HepG2 (cell line): ENCODE results near the gene TROAP. TPM values are rescaled to one million over a fixed set of nuclear protein-coding genes. Genes with fewer than 3 reads are reported as not detected.
A peak's percentile ranks its signal among the peaks of the same experiment; 100 is the strongest.

Source experiments
- JUN ChIP-seq: sonication (generic); formaldehyde crosslinking; IDR thresholded peaks from 2 replicates; pipeline ENCODE4 v1.4.0; 2020; ENCODE audit warnings: mild to moderate bottlenecking, missing genetic modification reagents
- KLF11 ChIP-seq: IDR thresholded peaks from 2 replicates; pipeline ENCODE4 v1.6.1; 2016; ENCODE audit warnings: missing compliant biosample characterization
- MXD4 ChIP-seq: IDR thresholded peaks from 2 replicates; pipeline ENCODE4 v1.6.1; 2016; ENCODE audit warnings: mild to moderate bottlenecking, missing biosample characterization, missing genetic modification reagents
- NFKB2 ChIP-seq: sonication (generic); formaldehyde crosslinking; IDR thresholded peaks from 2 replicates; pipeline ENCODE4 v1.4.0; 2020; ENCODE audit warnings: missing genetic modification reagents, borderline replicate concordance
- NR2F1 ChIP-seq, 2 experiments: fragments of 450-650 bp in 1 of 2; formaldehyde crosslinking in 1 of 2; IDR thresholded peaks; 2 replicates each; pipeline versions ENCODE4 v1.5.0 to v1.6.1; 2016 to 2020; ENCODE audit warnings: mild to moderate bottlenecking in 1 of 2, missing compliant biosample characterization in 1 of 2, missing genetic modification reagents in 1 of 2, moderate library complexity in 1 of 2
- PBX3 ChIP-seq: sonication (generic); formaldehyde crosslinking; IDR thresholded peaks from 2 replicates; pipeline ENCODE4 v1.8.1; 2023; ENCODE audit warnings: missing genetic modification reagents, inconsistent platforms, borderline replicate concordance
- TEF ChIP-seq: sonication (generic); formaldehyde crosslinking; IDR thresholded peaks from 2 replicates; pipeline ENCODE4 v1.5.0; 2020; ENCODE audit warnings: missing genetic modification reagents
- ZFYVE20 ChIP-seq: sonication (generic); formaldehyde crosslinking; IDR thresholded peaks from 2 replicates; pipeline ENCODE4 v1.8.0; 2023; ENCODE audit warnings: low read depth, mild to moderate bottlenecking, moderate library complexity, missing genetic modification reagents, borderline replicate concordance
- ZNF235 ChIP-seq: sonication (generic); formaldehyde crosslinking; IDR thresholded peaks from 2 replicates; pipeline ENCODE4 v1.8.1; 2023; ENCODE audit warnings: mild to moderate bottlenecking, missing genetic modification reagents, borderline replicate concordance
- ZNF260 ChIP-seq: sonication (generic); formaldehyde crosslinking; IDR thresholded peaks from 2 replicates; pipeline ENCODE4 v1.4.0; 2020; ENCODE audit warnings: missing genetic modification reagents, low read depth, mild to moderate bottlenecking, borderline replicate concordance
- polyA plus RNA-seq, 8 experiments: library from polyadenylated mRNA; depleted of rRNA in 3 of 8; stranded (reverse) in 7 of 8; unstranded in 1 of 8; fragments of >200 nt; fragmentation: Illumina TruSeq in 4 of 8; extraction: Trizol in 4 of 8; gene quantifications; 2 replicates each; pipeline versions ENCODE4 v1.2.1 to v1.2.3, GENCODE V29; 2011 to 2016; ENCODE audit warnings: low read depth in 4 of 8, missing spikeins in 1 of 8, mixed read lengths in 1 of 8; ENCODE audit not compliant: insufficient read depth in 1 of 8
- total RNA-seq, 5 experiments: library from RNA; depleted of rRNA; stranded (reverse); fragments of >200 nt; fragmentation: Illumina TruSeq; extraction: Trizol; gene quantifications; 2 replicates each; pipeline ENCODE4 v1.2.3, GENCODE V29; 2016; ENCODE audit warnings: low read depth in 1 of 5
- TF ChIP-seq, protein P1 (sequence below): sonication (generic); formaldehyde crosslinking; IDR thresholded peaks from 2 replicates; pipeline ENCODE4 v1.9.0; 2021; ENCODE audit warnings: missing genetic modification reagents, borderline replicate concordance
- TF ChIP-seq, protein P2 (sequence below): sonication (generic); formaldehyde crosslinking; IDR thresholded peaks from 2 replicates; pipeline ENCODE4 v1.5.0; 2020; ENCODE audit warnings: mild to moderate bottlenecking, missing genetic modification reagents, borderline replicate concordance
- TF ChIP-seq, protein P3 (sequence below): sonication (generic); formaldehyde crosslinking; IDR thresholded peaks from 2 replicates; pipeline ENCODE4 v1.4.0; 2020; ENCODE audit warnings: missing genetic modification reagents, borderline replicate concordance

TROAP gene
- total and polyA plus RNA-seq, 2 of the 13 experiments (the other 11 are each of a cell fraction or from before 2014, with no cell fraction given), result 22.5 to 30.9 TPM

- 0 out of 2 replicates have a peak, but pooled peaks have one; percentile 47 for TF ChIP-seq PBX3
- TF ChIP-seq, protein P1, sequence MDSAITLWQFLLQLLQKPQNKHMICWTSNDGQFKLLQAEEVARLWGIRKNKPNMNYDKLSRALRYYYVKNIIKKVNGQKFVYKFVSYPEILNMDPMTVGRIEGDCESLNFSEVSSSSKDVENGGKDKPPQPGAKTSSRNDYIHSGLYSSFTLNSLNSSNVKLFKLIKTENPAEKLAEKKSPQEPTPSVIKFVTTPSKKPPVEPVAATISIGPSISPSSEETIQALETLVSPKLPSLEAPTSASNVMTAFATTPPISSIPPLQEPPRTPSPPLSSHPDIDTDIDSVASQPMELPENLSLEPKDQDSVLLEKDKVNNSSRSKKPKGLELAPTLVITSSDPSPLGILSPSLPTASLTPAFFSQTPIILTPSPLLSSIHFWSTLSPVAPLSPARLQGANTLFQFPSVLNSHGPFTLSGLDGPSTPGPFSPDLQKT, result no peak
- TF ChIP-seq ZNF260 (CRISPR knock-in tag), result no peak
- TF ChIP-seq, protein P2, sequence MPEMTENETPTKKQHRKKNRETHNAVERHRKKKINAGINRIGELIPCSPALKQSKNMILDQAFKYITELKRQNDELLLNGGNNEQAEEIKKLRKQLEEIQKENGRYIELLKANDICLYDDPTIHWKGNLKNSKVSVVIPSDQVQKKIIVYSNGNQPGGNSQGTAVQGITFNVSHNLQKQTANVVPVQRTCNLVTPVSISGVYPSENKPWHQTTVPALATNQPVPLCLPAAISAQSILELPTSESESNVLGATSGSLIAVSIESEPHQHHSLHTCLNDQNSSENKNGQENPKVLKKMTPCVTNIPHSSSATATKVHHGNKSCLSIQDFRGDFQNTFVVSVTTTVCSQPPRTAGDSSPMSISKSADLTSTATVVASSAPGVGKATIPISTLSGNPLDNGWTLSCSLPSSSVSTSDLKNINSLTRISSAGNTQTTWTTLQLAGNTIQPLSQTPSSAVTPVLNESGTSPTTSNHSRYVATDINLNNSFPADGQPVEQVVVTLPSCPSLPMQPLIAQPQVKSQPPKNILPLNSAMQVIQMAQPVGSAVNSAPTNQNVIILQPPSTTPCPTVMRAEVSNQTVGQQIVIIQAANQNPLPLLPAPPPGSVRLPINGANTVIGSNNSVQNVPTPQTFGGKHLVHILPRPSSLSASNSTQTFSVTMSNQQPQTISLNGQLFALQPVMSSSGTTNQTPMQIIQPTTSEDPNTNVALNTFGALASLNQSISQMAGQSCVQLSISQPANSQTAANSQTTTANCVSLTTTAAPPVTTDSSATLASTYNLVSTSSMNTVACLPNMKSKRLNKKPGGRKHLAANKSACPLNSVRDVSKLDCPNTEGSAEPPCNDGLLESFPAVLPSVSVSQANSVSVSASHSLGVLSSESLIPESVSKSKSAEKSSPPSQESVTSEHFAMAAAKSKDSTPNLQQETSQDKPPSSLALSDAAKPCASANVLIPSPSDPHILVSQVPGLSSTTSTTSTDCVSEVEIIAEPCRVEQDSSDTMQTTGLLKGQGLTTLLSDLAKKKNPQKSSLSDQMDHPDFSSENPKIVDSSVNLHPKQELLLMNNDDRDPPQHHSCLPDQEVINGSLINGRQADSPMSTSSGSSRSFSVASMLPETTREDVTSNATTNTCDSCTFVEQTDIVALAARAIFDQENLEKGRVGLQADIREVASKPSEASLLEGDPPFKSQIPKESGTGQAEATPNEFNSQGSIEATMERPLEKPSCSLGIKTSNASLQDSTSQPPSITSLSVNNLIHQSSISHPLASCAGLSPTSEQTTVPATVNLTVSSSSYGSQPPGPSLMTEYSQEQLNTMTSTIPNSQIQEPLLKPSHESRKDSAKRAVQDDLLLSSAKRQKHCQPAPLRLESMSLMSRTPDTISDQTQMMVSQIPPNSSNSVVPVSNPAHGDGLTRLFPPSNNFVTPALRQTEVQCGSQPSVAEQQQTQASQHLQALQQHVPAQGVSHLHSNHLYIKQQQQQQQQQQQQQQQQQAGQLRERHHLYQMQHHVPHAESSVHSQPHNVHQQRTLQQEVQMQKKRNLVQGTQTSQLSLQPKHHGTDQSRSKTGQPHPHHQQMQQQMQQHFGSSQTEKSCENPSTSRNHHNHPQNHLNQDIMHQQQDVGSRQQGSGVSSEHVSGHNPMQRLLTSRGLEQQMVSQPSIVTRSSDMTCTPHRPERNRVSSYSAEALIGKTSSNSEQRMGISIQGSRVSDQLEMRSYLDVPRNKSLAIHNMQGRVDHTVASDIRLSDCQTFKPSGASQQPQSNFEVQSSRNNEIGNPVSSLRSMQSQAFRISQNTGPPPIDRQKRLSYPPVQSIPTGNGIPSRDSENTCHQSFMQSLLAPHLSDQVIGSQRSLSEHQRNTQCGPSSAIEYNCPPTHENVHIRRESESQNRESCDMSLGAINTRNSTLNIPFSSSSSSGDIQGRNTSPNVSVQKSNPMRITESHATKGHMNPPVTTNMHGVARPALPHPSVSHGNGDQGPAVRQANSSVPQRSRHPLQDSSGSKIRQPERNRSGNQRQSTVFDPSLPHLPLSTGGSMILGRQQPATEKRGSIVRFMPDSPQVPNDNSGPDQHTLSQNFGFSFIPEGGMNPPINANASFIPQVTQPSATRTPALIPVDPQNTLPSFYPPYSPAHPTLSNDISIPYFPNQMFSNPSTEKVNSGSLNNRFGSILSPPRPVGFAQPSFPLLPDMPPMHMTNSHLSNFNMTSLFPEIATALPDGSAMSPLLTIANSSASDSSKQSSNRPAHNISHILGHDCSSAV (CRISPR knock-in tag), result no peak
- TF ChIP-seq NR2F1 (CRISPR knock-in tag; IDR thresholded peaks at IDR 0.05), result no peak
- peak; percentile 57; the same call in 1 of the 2 replicates for TF ChIP-seq MXD4 (CRISPR knock-in tag)
- TF ChIP-seq TEF (CRISPR knock-in tag), result no peak; the same call in 1 of the 2 replicates
- no peak for TF ChIP-seq ZNF235 (CRISPR knock-in tag)
- TF ChIP-seq KLF11, result no peak
- TF ChIP-seq, protein P3, sequence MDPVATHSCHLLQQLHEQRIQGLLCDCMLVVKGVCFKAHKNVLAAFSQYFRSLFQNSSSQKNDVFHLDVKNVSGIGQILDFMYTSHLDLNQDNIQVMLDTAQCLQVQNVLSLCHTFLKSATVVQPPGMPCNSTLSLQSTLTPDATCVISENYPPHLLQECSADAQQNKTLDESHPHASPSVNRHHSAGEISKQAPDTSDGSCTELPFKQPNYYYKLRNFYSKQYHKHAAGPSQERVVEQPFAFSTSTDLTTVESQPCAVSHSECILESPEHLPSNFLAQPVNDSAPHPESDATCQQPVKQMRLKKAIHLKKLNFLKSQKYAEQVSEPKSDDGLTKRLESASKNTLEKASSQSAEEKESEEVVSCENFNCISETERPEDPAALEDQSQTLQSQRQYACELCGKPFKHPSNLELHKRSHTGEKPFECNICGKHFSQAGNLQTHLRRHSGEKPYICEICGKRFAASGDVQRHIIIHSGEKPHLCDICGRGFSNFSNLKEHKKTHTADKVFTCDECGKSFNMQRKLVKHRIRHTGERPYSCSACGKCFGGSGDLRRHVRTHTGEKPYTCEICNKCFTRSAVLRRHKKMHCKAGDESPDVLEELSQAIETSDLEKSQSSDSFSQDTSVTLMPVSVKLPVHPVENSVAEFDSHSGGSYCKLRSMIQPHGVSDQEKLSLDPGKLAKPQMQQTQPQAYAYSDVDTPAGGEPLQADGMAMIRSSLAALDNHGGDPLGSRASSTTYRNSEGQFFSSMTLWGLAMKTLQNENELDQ (CRISPR knock-in tag), result no peak
- TF ChIP-seq NFKB2, result peak; percentile 27; the same call in 1 of the 2 replicates
- no peak for TF ChIP-seq JUN (CRISPR knock-in tag)
- TF ChIP-seq ZFYVE20, result no peak
These were observed at the start of gene TROAP (continued) for GRCh38 chr12:49322708-49323523.
